ENCODE measurements around the gene SLC43A2.
A peak's percentile ranks its signal among the peaks of the same experiment; 100 is the strongest.
"Not testable (repeated sequence)": the region's sequence is repeated elsewhere in the genome, so short reads cannot be mapped to it uniquely, and the experiment has no call there.

Gene SLC43A2

GRCh38 chr17:1590029-1590746, 38.4 kb downstream of the SLC43A2 start:
- DNase-seq (ENCODE audit: low read depth): no peak

DNA sequence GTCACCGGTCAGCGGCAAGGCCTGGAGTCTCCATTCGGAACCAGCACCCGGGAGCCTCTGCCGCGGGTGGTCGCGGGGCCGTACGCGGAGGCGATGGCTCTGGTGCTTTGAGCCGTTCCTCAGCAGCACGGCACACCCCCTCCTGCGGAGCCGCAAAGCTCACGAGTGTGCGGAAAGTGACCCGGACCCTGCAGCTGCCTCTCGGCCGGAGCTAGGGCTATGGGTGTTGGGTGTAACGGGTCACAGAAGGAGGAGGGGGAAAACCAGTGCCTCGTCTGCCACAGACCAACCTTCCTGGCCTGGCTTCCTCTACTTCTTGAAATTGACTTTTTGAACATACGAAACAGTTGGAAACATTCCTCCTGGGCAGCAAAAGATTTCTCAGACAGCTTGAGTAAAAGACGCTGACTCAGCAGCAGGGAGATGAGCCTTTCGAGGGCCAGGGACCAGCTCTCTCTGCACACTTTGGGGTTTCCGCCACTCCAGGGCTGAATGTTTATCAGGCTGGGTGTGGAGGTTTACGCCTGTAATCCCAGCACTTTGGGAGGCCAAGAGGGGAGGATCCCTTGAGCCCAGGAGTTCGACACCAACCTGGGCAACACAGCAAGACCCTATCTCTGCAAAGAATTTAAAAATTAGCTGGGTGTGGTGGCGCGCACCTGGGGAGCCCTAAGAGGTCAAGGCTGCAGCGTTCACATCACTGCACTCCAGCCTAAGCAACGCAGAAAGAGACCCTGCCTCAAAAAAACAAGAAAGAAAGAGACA, 39.6 kb downstream of the SLC43A2 start:
- no peak for DNase-seq (ENCODE audit: low read depth)

DNA sequence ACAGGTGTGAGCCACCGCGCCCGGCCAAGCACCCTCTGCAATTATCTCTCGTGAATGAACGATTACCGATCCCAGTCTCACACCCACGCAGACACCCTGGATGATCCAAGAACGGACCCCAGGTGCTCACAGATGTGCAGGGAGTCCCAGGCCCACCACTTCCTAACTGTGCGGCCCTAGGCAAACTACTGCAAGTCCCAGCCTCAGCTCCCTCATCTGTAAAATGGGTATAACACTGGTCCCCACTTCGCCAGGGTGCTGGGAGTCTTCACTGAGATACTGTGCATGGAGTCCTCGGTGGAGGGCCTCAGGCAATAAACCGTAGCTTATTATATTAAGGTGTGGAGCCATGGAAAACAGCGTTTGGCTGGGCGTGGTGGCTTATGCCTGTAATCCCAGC, 44.5 kb downstream of the SLC43A2 start:
- DNase-seq (ENCODE audit: low read depth): no peak

DNA sequence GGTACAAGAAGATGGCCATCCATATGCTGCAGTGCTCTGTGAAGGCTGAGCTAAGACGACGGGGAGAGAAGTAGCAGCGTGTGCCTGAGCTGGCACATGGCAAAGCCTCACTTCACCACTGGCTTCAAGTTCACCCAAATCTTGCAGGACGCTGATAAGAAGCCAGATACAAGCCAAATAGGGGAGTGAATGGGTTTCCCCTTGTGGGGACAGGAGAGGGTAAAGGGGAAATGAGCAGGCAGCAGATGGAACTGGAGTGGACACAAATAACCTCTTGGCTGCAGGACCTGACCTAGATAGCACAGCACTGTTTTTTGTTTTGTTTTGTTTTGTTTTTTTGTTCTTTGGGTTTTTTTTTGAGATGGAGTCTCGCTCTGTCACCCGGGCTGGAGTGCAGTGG, 45.1 kb downstream of the SLC43A2 start:
- DNase-seq (ENCODE audit: low read depth): no peak

- DNase-seq (ENCODE audit: low read depth): no peak
Observed at GRCh38 chr17:1582374-1582773, 46.3 kb downstream of the SLC43A2 start.

- no peak for DNase-seq (ENCODE audit: low read depth)
Observed at GRCh38 chr17:1580979-1581676, 47.5 kb downstream of the SLC43A2 start.

GRCh38 chr17:1578029-1578428, 50.6 kb downstream of the SLC43A2 start:
- no peak for DNase-seq (ENCODE audit: low read depth)

- no peak for DNase-seq (ENCODE audit: low read depth)
Observed at GRCh38 chr17:1577583-1578013, 51.0 kb downstream of the SLC43A2 start.

DNA sequence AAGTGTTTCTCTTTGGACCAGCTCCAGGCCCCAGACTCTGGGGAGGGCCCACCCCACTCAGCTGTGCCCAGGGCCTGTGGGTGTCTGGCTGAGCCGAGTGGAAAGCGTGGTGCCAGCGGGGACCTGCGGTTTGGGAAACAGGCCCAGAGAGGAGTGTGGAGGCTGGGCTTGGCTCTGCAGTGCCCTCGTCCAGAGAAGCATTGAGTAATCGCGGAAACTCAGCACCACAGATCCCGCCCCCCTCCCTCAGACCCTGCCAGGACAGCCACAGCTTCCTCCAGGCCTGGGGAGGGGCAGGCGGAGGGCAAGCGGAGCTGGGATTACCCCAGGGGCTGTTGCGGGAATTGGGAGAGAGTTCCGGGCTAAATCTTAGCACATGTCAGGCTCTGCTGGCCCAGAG, 51.5 kb downstream of the SLC43A2 start:
- DNase-seq (ENCODE audit: low read depth): no peak

DNA sequence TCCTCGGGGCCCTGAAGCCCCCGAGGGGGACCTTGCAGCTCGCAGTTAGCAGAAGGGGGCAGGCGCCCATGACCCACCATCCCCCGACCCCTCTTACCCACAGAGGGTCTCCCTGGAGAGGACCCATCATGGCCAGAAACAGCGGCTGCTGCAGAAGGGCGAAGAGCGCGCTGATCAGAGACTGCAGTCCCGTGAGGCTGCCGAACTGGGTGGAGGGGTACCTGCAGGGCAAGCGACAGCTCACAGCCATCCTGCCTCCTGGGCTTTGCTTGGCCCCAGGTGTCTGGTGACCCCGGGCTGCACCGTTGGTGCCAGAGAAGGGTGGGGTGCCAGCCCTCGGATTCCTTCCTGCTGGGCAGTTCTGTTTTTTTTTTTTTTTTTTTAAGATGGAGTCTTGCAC, 52.1 kb downstream of the SLC43A2 start:
- no peak for DNase-seq (ENCODE audit: low read depth)

GRCh38 chr17:1574697-1575471, 53.8 kb downstream of the SLC43A2 start:
- no peak for DNase-seq (ENCODE audit: low read depth)

GRCh38 chr17:1573932-1574696, 54.5 kb downstream of the SLC43A2 start:
- DNase-seq (ENCODE audit: low read depth): peak; percentile 29

DNA sequence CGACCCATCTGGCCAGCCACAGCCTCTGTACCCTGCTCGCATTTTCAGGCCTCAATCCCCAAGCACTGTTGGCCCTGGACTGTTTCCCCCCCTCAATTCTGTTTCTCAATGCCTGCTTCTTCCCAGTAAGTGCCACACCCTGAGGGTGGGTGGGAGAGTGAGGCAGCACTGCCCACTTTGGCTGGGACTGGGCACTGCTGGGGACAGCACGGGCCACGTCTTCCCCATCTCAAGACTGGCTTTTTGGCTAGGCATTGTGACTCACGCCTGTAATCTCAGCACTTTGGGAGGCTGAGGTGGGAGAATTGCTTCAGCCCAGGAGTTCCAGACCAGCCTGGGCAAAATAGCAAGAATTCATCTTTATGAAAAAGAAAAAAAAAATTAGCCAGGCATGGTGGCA, 56.0 kb downstream of the SLC43A2 start:
- DNase-seq (ENCODE audit: low read depth): not testable (repeated sequence)

GRCh38 chr17:1571341-1571704, 57.3 kb downstream of the SLC43A2 start:
- DNase-seq (ENCODE audit: low read depth): no peak

- no peak for DNase-seq (ENCODE audit: low read depth)
Observed at GRCh38 chr17:1568950-1569810, 59.5 kb downstream of the SLC43A2 start.

GRCh38 chr17:1566505-1567199, 62.0 kb downstream of the SLC43A2 start:
- DNase-seq (ENCODE audit: low read depth): no peak

- no peak for DNase-seq (ENCODE audit: low read depth)
Observed at GRCh38 chr17:1565877-1566276, 62.8 kb downstream of the SLC43A2 start.

- DNase-seq (ENCODE audit: low read depth): no peak
Observed at GRCh38 chr17:1563786-1564613, 64.6 kb downstream of the SLC43A2 start.

DNA sequence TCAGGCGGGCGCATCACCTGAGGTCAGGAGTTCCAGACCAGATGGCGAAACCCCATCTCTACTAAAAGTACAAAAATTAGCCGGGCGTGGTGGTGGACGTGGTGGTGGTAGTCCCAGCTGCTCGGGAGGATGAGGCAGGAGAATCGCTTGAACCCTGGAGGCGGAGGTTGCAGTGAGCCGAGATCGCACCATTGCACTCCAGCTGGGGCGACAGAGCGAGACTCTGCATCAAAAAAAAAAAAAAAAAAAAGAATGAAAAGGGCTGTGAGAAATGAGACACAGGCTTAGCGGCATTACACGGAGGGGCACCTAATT, 65.2 kb downstream of the SLC43A2 start:
- not testable (repeated sequence) for DNase-seq (ENCODE audit: low read depth)
